Vagina (tissue), 2 donors: Measurements from ENCODE around the gene RAB22A. TPM values are rescaled to one million over a fixed set of nuclear protein-coding genes. Genes with fewer than 3 reads are reported as not detected.

Experiments
- DNase-seq, 2 donors: peaks; one replicate each; pipeline ENCODE4 v3.0.0-alpha.2; 2017; ENCODE audit errors: extremely low spot score in 2 of 2
- H3K27ac ChIP-seq: fragments of 200-600 bp; sonication (generic); one replicate; pipeline ENCODE4 v1.5.1; 2019
- H3K27me3 ChIP-seq: fragments of 200-600 bp; sonication (generic); one replicate; pipeline ENCODE4 v1.5.1; 2019
- H3K36me3 ChIP-seq, 2 donors: fragments of 200-600 bp; sonication (generic); one replicate each; pipeline ENCODE4 v1.5.1; 2017 to 2019
- H3K4me1 ChIP-seq: fragments of 200-600 bp; sonication (generic); one replicate; pipeline ENCODE4 v1.5.1; 2019
- H3K4me3 ChIP-seq, 2 donors: fragments of 200-600 bp; sonication (generic); 1 replicate in 1 of 2; 2 replicates in 1 of 2; pipeline ENCODE4 v1.5.1; 2016 to 2019
- H3K9me3 ChIP-seq: fragments of 200-600 bp; sonication (generic); one replicate; pipeline ENCODE4 v1.5.1; 2019
- POLR2A ChIP-seq, 2 donors: fragments of 450-650 bp; IDR thresholded peaks; one replicate each; pipeline ENCODE4 v1.6.1; 2017; ENCODE audit warnings: antibody characterized with exemption in 2 of 2, mild to moderate bottlenecking in 2 of 2, moderate library complexity in 2 of 2
- POLR2AphosphoS5 ChIP-seq, 2 donors: sonication (generic); formaldehyde crosslinking; IDR thresholded peaks; one replicate each; pipeline ENCODE4 v1.9.0; 2017; ENCODE audit warnings: antibody characterized with exemption in 2 of 2, mild to moderate bottlenecking in 2 of 2, low read depth in 1 of 2; ENCODE audit not compliant: insufficient read depth in 1 of 2
- intact Hi-C: fragments of 100-400 bp; cut with DNase I; formaldehyde crosslinking; loops from one replicate; pipeline ENCODE4 v1.15.1; 2023
- total RNA-seq: library from RNA; depleted of rRNA; stranded (reverse); fragments of >200 nt; gene quantifications from one replicate; pipeline ENCODE4 v1.2.3, GENCODE V29; 2016
- TF ChIP-seq, protein P1 (sequence below), 3 experiments: fragments of 450-650 bp in 2 of 3; fragments of 200-600 bp in 1 of 3; sonication (generic) in 1 of 3; IDR thresholded peaks; one replicate each; pipeline ENCODE4 v1.5.1; 2017 to 2019; ENCODE audit warnings: antibody characterized with exemption in 3 of 3, mild to moderate bottlenecking in 2 of 3, moderate library complexity in 2 of 3

RAB22A gene
- total RNA-seq, 1 donor from 2014 or later = 15.2 TPM

GRCh38 chr20:58416057-58416456 is 106.5 kb downstream of the RAB22A start:
- intact Hi-C loops = no loop called here
- no peak for DNase-seq
- Histone ChIP-seq H3K36me3 (no peaks in the 10 kb centered on the region), H3K4me3 (no peak overlapping the region), H3K27me3 (no peaks in the 10 kb centered on the region), H3K9me3 (no peaks in the 10 kb centered on the region), H3K27ac (no peak overlapping the region), H3K4me1 (no peaks in the 10 kb centered on the region)
- TF ChIP-seq POLR2AphosphoS5 (IDR thresholded peaks at IDR 0.05; ENCODE audit: insufficient read depth in 1 of 2, low read depth in 1 of 2) (no peak), POLR2A (IDR thresholded peaks at IDR 0.05) (no peak)
- TF ChIP-seq, protein P1, sequence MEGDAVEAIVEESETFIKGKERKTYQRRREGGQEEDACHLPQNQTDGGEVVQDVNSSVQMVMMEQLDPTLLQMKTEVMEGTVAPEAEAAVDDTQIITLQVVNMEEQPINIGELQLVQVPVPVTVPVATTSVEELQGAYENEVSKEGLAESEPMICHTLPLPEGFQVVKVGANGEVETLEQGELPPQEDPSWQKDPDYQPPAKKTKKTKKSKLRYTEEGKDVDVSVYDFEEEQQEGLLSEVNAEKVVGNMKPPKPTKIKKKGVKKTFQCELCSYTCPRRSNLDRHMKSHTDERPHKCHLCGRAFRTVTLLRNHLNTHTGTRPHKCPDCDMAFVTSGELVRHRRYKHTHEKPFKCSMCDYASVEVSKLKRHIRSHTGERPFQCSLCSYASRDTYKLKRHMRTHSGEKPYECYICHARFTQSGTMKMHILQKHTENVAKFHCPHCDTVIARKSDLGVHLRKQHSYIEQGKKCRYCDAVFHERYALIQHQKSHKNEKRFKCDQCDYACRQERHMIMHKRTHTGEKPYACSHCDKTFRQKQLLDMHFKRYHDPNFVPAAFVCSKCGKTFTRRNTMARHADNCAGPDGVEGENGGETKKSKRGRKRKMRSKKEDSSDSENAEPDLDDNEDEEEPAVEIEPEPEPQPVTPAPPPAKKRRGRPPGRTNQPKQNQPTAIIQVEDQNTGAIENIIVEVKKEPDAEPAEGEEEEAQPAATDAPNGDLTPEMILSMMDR (IDR thresholded peaks at IDR 0.05) = no peak

DNA sequence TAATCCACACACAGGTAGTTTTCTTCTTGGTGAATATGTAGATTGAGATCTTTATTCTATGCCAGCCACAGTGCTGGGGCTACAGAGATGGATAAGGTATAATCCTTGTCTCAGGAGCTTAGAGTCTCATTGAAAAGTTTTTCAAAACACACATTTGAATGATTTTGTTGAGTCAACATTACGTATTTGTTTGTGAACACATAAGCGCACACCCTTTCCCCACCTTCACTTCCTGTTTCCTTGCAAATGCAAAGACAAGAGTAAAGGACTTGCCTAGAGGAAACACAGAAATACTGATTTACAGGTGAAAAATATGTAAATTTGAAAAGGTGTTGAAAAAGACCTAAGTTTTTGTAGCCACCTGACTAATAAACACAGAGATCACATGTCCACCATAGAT is 107.3 kb downstream of the RAB22A start:
- DNase-seq = no peak
- Histone ChIP-seq H3K9me3 (no peaks in the 10 kb centered on the region), H3K27me3 (no peaks in the 10 kb centered on the region), H3K27ac (no peak overlapping the region), H3K4me1 (no peaks in the 10 kb centered on the region), H3K36me3 (no peaks in the 10 kb centered on the region), H3K4me3 (no peak overlapping the region)
- TF ChIP-seq, protein P1 (IDR thresholded peaks at IDR 0.05) = no peak
- TF ChIP-seq POLR2AphosphoS5 (IDR thresholded peaks at IDR 0.05; ENCODE audit: insufficient read depth in 1 of 2, low read depth in 1 of 2) (no peak), POLR2A (IDR thresholded peaks at IDR 0.05) (no peak)
- intact Hi-C loops = no loop called here

Other genes with a start within 250 kb of the RAB22A start
- gene ANKRD60, start 81.1 kb upstream of the RAB22A start, total RNA-seq = not detected
- gene VAPB, start 79.5 kb downstream of the RAB22A start, total RNA-seq = 21.6 TPM
- 0.98 TPM for gene APCDD1L, start 205.7 kb downstream of the RAB22A start, total RNA-seq